ENCODE measurements around the gene ABCB11. TPM values are rescaled to one million over a fixed set of nuclear protein-coding genes. Genes with fewer than 3 reads are reported as not detected.

The ABCB11 gene
- total RNA-seq, 1 experiment from 2014 or later, result 0.12 TPM

DNA sequence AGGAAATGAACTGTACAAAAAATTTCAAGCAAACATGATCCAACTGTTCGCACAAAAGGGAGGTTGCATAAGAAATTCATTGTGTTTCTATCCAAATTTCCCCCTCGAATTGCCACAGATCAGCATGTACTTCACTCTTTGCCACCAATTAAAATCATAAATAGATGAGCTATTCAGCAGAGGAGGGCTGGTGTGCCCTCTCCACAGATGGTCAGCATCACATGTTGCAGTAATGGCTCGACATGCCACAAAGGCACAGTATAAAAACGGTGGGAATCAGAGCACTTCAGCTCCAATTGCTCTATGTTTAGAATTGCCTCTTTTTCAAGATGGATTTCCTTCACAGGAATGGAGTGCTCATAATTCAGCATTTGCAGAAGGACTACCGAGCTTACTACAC, 130.1 kb downstream of the ABCB11 start, which contains the start of gene G6PC2:
Gene G6PC2, plus strand, starts transcription at position 289 of the 400 bp plus-strand sequence. Its CDS starts 41 bp downstream, at position 330.
- Histone ChIP-seq H3K36me3 (ENCODE audit: control insufficient read depth in 1 of 2, insufficient read depth in 2 of 2, low read length in 2 of 2) (no peaks in the 10 kb centered on the region), H3K9me2 (ENCODE audit: insufficient read depth) (no peaks in the 10 kb centered on the region), H3K4me2 (ENCODE audit: low read length) (no peak within 1 kb of the TSS), H3K4me3 (replicated peaks in 1 of 2; ENCODE audit: low read depth in 1 of 2, low read length in 2 of 2) (no peak within 1 kb of the TSS), H2AFZ (ENCODE audit: low read depth, low read length, poor library complexity, severe bottlenecking) (no peak within 1 kb of the TSS), H3K4me1 (ENCODE audit: control insufficient read depth in 1 of 2, insufficient read depth in 2 of 2, low read length in 2 of 2) (no peaks in the 10 kb centered on the region), H4K20me1 (ENCODE audit: insufficient read depth) (no peaks in the 10 kb centered on the region), H3K27ac (ENCODE audit: low read depth, low read length) (no peak within 1 kb of the TSS), H3K9me3 (ENCODE audit: control insufficient read depth in 1 of 2, insufficient read depth in 1 of 2, low read depth in 1 of 2, low read length in 2 of 2) (no peaks in the 10 kb centered on the region), H3K9ac (ENCODE audit: low read length) (no peak within 1 kb of the TSS), H3K79me2 (ENCODE audit: insufficient read depth, low read length) (no peaks in the 10 kb centered on the region), H3K27me3 (ENCODE audit: insufficient read depth, low read length) (no peaks in the 10 kb centered on the region)
- DNase-seq (ENCODE audit: low read depth, low spot score), result no peak
- ChIA-PET POLR2A (no interaction called here), RAD21 (ENCODE audit: low non-redundant PET in 1 of 2, low total read pairs in 2 of 2, uncharacterized antibody in 2 of 2, unreplicated experiment in 2 of 2) (no interaction called here), CTCF (no interaction called here)
- intact Hi-C loops (cut with micrococcal nuclease), result no loop called here
- no peak for TF ChIP-seq TCF7L2 (IDR thresholded peaks at IDR 0.05; ENCODE audit: borderline replicate concordance, extremely low read depth, insufficient read depth, insufficient read length)
- no peak for TF ChIP-seq EZH2 (IDR thresholded peaks at IDR 0.05)
- no peak for TF ChIP-seq YY1 (IDR thresholded peaks at IDR 0.05; ENCODE audit: extremely low read depth, insufficient replicate concordance, low read depth, low read length)
- no peak for TF ChIP-seq JUND (IDR thresholded peaks at IDR 0.05)
- TF ChIP-seq POLR2A (IDR thresholded peaks at IDR 0.05; ENCODE audit: borderline replicate concordance, extremely low read depth, insufficient read depth, insufficient read length), result no peak
- TF ChIP-seq, protein P1, sequence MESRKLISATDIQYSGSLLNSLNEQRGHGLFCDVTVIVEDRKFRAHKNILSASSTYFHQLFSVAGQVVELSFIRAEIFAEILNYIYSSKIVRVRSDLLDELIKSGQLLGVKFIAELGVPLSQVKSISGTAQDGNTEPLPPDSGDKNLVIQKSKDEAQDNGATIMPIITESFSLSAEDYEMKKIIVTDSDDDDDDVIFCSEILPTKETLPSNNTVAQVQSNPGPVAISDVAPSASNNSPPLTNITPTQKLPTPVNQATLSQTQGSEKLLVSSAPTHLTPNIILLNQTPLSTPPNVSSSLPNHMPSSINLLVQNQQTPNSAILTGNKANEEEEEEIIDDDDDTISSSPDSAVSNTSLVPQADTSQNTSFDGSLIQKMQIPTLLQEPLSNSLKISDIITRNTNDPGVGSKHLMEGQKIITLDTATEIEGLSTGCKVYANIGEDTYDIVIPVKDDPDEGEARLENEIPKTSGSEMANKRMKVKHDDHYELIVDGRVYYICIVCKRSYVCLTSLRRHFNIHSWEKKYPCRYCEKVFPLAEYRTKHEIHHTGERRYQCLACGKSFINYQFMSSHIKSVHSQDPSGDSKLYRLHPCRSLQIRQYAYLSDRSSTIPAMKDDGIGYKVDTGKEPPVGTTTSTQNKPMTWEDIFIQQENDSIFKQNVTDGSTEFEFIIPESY (IDR thresholded peaks at IDR 0.05; ENCODE audit: extremely low read depth, insufficient replicate concordance, low read length), result no peak
- TF ChIP-seq EGR1 (IDR thresholded peaks at IDR 0.05; ENCODE audit: low read depth), result no peak
- TF ChIP-seq CBX3 (IDR thresholded peaks at IDR 0.05; ENCODE audit: low read depth), result no peak
- no peak for TF ChIP-seq POLR2AphosphoS5 (IDR thresholded peaks at IDR 0.05; ENCODE audit: low read depth, low read length)
- TF ChIP-seq ZFX (IDR thresholded peaks at IDR 0.05), result no peak
- no peak for TF ChIP-seq SIN3A (IDR thresholded peaks at IDR 0.05; ENCODE audit: low read depth)
- TF ChIP-seq, protein P2, sequence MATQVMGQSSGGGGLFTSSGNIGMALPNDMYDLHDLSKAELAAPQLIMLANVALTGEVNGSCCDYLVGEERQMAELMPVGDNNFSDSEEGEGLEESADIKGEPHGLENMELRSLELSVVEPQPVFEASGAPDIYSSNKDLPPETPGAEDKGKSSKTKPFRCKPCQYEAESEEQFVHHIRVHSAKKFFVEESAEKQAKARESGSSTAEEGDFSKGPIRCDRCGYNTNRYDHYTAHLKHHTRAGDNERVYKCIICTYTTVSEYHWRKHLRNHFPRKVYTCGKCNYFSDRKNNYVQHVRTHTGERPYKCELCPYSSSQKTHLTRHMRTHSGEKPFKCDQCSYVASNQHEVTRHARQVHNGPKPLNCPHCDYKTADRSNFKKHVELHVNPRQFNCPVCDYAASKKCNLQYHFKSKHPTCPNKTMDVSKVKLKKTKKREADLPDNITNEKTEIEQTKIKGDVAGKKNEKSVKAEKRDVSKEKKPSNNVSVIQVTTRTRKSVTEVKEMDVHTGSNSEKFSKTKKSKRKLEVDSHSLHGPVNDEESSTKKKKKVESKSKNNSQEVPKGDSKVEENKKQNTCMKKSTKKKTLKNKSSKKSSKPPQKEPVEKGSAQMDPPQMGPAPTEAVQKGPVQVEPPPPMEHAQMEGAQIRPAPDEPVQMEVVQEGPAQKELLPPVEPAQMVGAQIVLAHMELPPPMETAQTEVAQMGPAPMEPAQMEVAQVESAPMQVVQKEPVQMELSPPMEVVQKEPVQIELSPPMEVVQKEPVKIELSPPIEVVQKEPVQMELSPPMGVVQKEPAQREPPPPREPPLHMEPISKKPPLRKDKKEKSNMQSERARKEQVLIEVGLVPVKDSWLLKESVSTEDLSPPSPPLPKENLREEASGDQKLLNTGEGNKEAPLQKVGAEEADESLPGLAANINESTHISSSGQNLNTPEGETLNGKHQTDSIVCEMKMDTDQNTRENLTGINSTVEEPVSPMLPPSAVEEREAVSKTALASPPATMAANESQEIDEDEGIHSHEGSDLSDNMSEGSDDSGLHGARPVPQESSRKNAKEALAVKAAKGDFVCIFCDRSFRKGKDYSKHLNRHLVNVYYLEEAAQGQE (IDR thresholded peaks at IDR 0.05; ENCODE audit: low read depth), result no peak
- no peak for TF ChIP-seq ELF1 (IDR thresholded peaks at IDR 0.05; ENCODE audit: borderline replicate concordance, low read depth)
- TF ChIP-seq EZH2phosphoT487 (IDR thresholded peaks at IDR 0.05; ENCODE audit: borderline replicate concordance), result no peak
- TF ChIP-seq RAD21 (IDR thresholded peaks at IDR 0.05; ENCODE audit: low read depth), result no peak
- no peak for TF ChIP-seq SRF (IDR thresholded peaks at IDR 0.05; ENCODE audit: low read depth)
- no peak for TF ChIP-seq ZNF274 (IDR thresholded peaks at IDR 0.05; ENCODE audit: low read depth, low read length)
- no TSS peak for BruUV-seq (replicated peaks)
- ATAC-seq, result no peak

All from HCT116 (cell line).